Cerebellar nuclear complex (tissue), 1 donor: ENCODE measurements around the gene MSANTD7.

Source experiments
- DNase-seq, 2 experiments: peaks; one replicate each; lab custom pipeline; 2025; lab: John Stamatoyannopoulos, UW

MSANTD7 gene

DNA sequence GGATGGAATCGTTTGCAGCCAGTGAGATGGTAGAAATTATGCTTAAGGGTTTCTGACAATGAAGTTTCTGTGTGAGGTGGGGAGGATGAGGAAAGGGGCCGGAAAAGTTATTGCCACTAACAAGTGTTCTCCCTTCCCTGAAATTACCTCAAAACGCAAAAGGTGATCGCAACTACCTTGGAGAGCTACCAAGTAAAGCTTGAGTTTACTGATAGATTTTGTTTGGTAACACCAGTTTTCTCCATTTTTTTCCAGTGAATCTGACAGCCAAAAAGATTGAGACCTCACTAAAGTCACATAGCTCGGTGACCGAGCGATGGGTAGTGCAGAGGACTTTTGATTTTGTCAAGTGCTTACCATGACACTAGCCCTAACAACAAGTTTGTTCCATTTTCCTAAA, 42.1 kb downstream of the MSANTD7 start:
- DNase-seq: no peak

DNA sequence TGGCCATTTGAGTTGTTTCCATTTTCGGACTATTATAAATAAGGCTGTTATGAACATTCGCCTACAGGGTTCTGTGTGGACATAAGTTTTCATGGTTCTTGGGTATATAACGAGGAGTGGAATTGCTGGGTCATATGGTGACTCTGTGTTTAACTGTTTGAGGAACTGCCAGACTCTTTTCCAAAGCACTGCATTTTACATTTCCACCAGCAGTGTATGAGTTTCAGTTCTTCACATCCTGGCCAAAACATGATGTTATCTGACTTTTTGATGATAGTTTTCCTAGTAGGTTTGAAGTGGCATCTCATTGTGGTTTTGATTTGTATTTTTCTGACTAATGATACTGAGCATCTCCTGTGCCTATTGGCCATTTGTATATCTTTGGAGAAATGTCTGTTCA, 46.0 kb downstream of the MSANTD7 start:
- no peak for DNase-seq
